ENCODE measurements around the gene RPRML. TPM values are rescaled to one million over a fixed set of nuclear protein-coding genes. Genes with fewer than 3 reads are reported as not detected.
"Not testable (repeated sequence)": the region's sequence is repeated elsewhere in the genome, so short reads cannot be mapped to it uniquely, and the experiment has no call there.

Gene RPRML
- 0.37 TPM for polyA plus RNA-seq (2013, experiment 1 of 2)
- polyA plus RNA-seq (2013, experiment 2 of 2): 0.48 TPM

GRCh38 chr17:46979147-46979863 is at the start of gene RPRML:
TSS of gene RPRML (minus strand) at chr17:46979253. CDS start at chr17:46979007, 246 bp downstream.
- Histone ChIP-seq H3K56ac (ENCODE audit: low read length) (peak within 1 kb of the TSS; percentile 73), H4K8ac (ENCODE audit: low read depth, low read length) (no peak within 1 kb of the TSS), H3K27ac (ENCODE audit: low read depth, low read length) (no peak within 1 kb of the TSS), H3K4me1 (ENCODE audit: control insufficient read depth, low read depth, low read length) (peaks cover 11% of the 10 kb centered on the region), H3K18ac (ENCODE audit: low read length) (no peak within 1 kb of the TSS), H3K27me3 (ENCODE audit: insufficient read depth, low read length, poor library complexity) (peaks cover 11% of the 10 kb centered on the region), H3K4me3 (ENCODE audit: low read length) (no peak within 1 kb of the TSS), H4K5ac (ENCODE audit: low read length) (no peak within 1 kb of the TSS), H3K23ac (ENCODE audit: low read length) (peak within 1 kb of the TSS; percentile 45), H3K79me1 (ENCODE audit: low read length) (no peaks in the 10 kb centered on the region), H2BK5ac (ENCODE audit: low read length) (no peak within 1 kb of the TSS), H3K4ac (ENCODE audit: low read depth, low read length) (no peak within 1 kb of the TSS), H2AK5ac (ENCODE audit: low read length) (no peak within 1 kb of the TSS), H3K4me2 (ENCODE audit: low read length) (peak within 1 kb of the TSS; percentile 66), H3K36me3 (ENCODE audit: control insufficient read depth, insufficient read depth, low read length) (no peaks in the 10 kb centered on the region), H2BK120ac (ENCODE audit: low read depth, low read length) (no peak within 1 kb of the TSS), H3K79me2 (ENCODE audit: control insufficient read depth, insufficient read depth, low read length) (no peaks in the 10 kb centered on the region), H2BK15ac (replicated peaks; ENCODE audit: low read depth) (no peak within 1 kb of the TSS), H3K9ac (ENCODE audit: low read length) (peak within 1 kb of the TSS; percentile 17)
- no CpG with 5 or more reads among the region's 57 CpGs for WGBS (ENCODE audit: extremely low coverage, insufficient coverage, low lambda C conversion rate)
- DNase-seq: peak; percentile 42

- H3K79me2 ChIP-seq (ENCODE audit: control insufficient read depth, insufficient read depth, low read length); H3K4me3 ChIP-seq (ENCODE audit: low read length); H3K27ac ChIP-seq (ENCODE audit: low read depth, low read length); H3K56ac ChIP-seq (ENCODE audit: low read length); H3K9ac ChIP-seq (ENCODE audit: low read length); H4K5ac ChIP-seq (ENCODE audit: low read length); DNase-seq; H3K4me1 ChIP-seq (ENCODE audit: control insufficient read depth, low read depth, low read length); H4K8ac ChIP-seq (ENCODE audit: low read depth, low read length); H3K27me3 ChIP-seq (ENCODE audit: insufficient read depth, low read length, poor library complexity); H3K79me1 ChIP-seq (ENCODE audit: low read length); H3K4me2 ChIP-seq (ENCODE audit: low read length); H3K4ac ChIP-seq (ENCODE audit: low read depth, low read length); H2BK5ac ChIP-seq (ENCODE audit: low read length); H2AK5ac ChIP-seq (ENCODE audit: low read length); H3K18ac ChIP-seq (ENCODE audit: low read length); H3K23ac ChIP-seq (ENCODE audit: low read length); H2BK120ac ChIP-seq (ENCODE audit: low read depth, low read length); H3K36me3 ChIP-seq (ENCODE audit: control insufficient read depth, insufficient read depth, low read length); H2BK15ac ChIP-seq (replicated peaks; ENCODE audit: low read depth): not testable (repeated sequence)
- WGBS (ENCODE audit: extremely low coverage, insufficient coverage, low lambda C conversion rate): no CpG with 5 or more reads among the region's 15 CpGs
Observed at GRCh38 chr17:47016966-47017365, 37.9 kb upstream of the RPRML start.

- Histone ChIP-seq H4K5ac (ENCODE audit: low read length) (no peak overlapping the region), H2BK5ac (ENCODE audit: low read length) (no peak overlapping the region), H2BK120ac (ENCODE audit: low read depth, low read length) (no peak overlapping the region), H3K4me1 (ENCODE audit: control insufficient read depth, low read depth, low read length) (no peaks in the 10 kb centered on the region), H3K4me3 (ENCODE audit: low read length) (no peak overlapping the region), H3K23ac (ENCODE audit: low read length) (no peak overlapping the region), H3K27ac (ENCODE audit: low read depth, low read length) (no peak overlapping the region), H3K27me3 (ENCODE audit: insufficient read depth, low read length, poor library complexity) (no peaks in the 10 kb centered on the region), H2AK5ac (ENCODE audit: low read length) (no peak overlapping the region), H3K4me2 (ENCODE audit: low read length) (no peak overlapping the region), H3K4ac (ENCODE audit: low read depth, low read length) (no peak overlapping the region), H3K9ac (ENCODE audit: low read length) (no peak overlapping the region), H3K79me1 (ENCODE audit: low read length) (no peaks in the 10 kb centered on the region), H3K36me3 (ENCODE audit: control insufficient read depth, insufficient read depth, low read length) (no peaks in the 10 kb centered on the region), H3K18ac (ENCODE audit: low read length) (no peak overlapping the region), H3K56ac (ENCODE audit: low read length) (no peak overlapping the region), H3K79me2 (ENCODE audit: control insufficient read depth, insufficient read depth, low read length) (no peaks in the 10 kb centered on the region), H2BK15ac (replicated peaks; ENCODE audit: low read depth) (no peak overlapping the region), H4K8ac (ENCODE audit: low read depth, low read length) (no peak overlapping the region)
- no peak for DNase-seq
- WGBS (ENCODE audit: extremely low coverage, insufficient coverage, low lambda C conversion rate): no CpG with 5 or more reads among the region's 2 CpGs
Observed at GRCh38 chr17:47013341-47013740, 34.3 kb upstream of the RPRML start.

GRCh38 chr17:47012457-47012856 is 33.4 kb upstream of the RPRML start:
- H3K27ac ChIP-seq (ENCODE audit: low read depth, low read length): no peak overlapping the region
- no peak overlapping the region for H3K18ac ChIP-seq (ENCODE audit: low read length)
- H2BK120ac ChIP-seq (ENCODE audit: low read depth, low read length): no peak overlapping the region
- no peak overlapping the region for H3K4me2 ChIP-seq (ENCODE audit: low read length)
- no peaks in the 10 kb centered on the region for H3K79me2 ChIP-seq (ENCODE audit: control insufficient read depth, insufficient read depth, low read length)
- no peak overlapping the region for H3K4ac ChIP-seq (ENCODE audit: low read depth, low read length)
- no peak overlapping the region for H2BK15ac ChIP-seq (replicated peaks; ENCODE audit: low read depth)
- H3K4me1 ChIP-seq (ENCODE audit: control insufficient read depth, low read depth, low read length): no peaks in the 10 kb centered on the region
- no peak overlapping the region for H3K4me3 ChIP-seq (ENCODE audit: low read length)
- no peak overlapping the region for H3K56ac ChIP-seq (ENCODE audit: low read length)
- no peak overlapping the region for H2AK5ac ChIP-seq (ENCODE audit: low read length)
- H4K8ac ChIP-seq (ENCODE audit: low read depth, low read length): no peak overlapping the region
- H3K23ac ChIP-seq (ENCODE audit: low read length): no peak overlapping the region
- no peak for DNase-seq
- no peaks in the 10 kb centered on the region for H3K36me3 ChIP-seq (ENCODE audit: control insufficient read depth, insufficient read depth, low read length)
- no peak overlapping the region for H2BK5ac ChIP-seq (ENCODE audit: low read length)
- no peak overlapping the region for H3K9ac ChIP-seq (ENCODE audit: low read length)
- H4K5ac ChIP-seq (ENCODE audit: low read length): no peak overlapping the region
- H3K27me3 ChIP-seq (ENCODE audit: insufficient read depth, low read length, poor library complexity): no peaks in the 10 kb centered on the region
- no peaks in the 10 kb centered on the region for H3K79me1 ChIP-seq (ENCODE audit: low read length)

DNA sequence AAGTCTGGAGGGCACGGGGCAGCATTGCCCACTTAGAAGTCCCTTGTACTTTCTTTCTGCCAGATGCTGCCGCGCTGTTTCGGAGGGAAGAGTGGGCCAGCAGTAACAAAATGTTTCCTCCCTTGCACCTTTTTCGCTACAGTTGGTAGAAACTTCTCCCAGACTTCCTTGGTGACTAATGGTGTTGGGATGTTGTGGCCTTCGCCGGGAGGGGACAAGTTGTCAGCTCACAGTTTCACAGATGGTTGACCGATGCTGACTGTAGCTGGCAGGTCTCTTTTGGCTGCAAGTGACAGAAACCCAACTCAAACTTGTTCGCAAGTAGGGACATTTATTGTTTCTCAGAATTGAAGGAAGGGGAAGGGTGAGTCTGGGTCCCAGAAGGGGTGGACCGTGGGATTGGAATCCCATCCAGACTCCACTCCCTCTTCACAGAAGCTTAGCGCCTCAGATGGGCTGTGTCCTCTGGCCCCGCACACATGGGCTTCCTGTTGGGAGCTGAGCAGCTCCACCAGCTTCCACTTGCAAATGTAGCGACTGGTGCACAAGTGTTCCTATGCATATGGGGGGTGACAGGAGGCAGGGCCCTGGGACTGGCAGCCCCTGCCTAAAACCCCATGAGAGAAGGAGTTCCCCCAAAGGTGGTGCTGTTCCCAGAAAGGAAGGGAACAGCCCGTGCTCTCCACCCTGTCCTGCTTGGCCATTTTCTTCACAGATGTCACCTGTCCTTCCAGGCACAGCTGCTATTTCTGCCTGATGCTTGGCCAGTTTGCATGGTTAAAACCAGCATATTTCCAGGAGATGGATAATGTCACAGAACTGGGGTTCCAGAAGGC is 30.9 kb upstream of the RPRML start:
- H3K18ac ChIP-seq (ENCODE audit: low read length): no peak overlapping the region
- WGBS (ENCODE audit: extremely low coverage, insufficient coverage, low lambda C conversion rate): no CpG with 5 or more reads among the region's 14 CpGs
- H4K8ac ChIP-seq (ENCODE audit: low read depth, low read length): no peak overlapping the region
- no peak overlapping the region for H4K5ac ChIP-seq (ENCODE audit: low read length)
- no peaks in the 10 kb centered on the region for H3K79me2 ChIP-seq (ENCODE audit: control insufficient read depth, insufficient read depth, low read length)
- no peaks in the 10 kb centered on the region for H3K36me3 ChIP-seq (ENCODE audit: control insufficient read depth, insufficient read depth, low read length)
- H3K56ac ChIP-seq (ENCODE audit: low read length): no peak overlapping the region
- H3K79me1 ChIP-seq (ENCODE audit: low read length): no peaks in the 10 kb centered on the region
- H3K27ac ChIP-seq (ENCODE audit: low read depth, low read length): no peak overlapping the region
- no peak overlapping the region for H2BK5ac ChIP-seq (ENCODE audit: low read length)
- H2BK15ac ChIP-seq (replicated peaks; ENCODE audit: low read depth): no peak overlapping the region
- H3K4me1 ChIP-seq (ENCODE audit: control insufficient read depth, low read depth, low read length): no peaks in the 10 kb centered on the region
- H3K23ac ChIP-seq (ENCODE audit: low read length): no peak overlapping the region
- H3K9ac ChIP-seq (ENCODE audit: low read length): no peak overlapping the region
- H2AK5ac ChIP-seq (ENCODE audit: low read length): no peak overlapping the region
- no peak overlapping the region for H2BK120ac ChIP-seq (ENCODE audit: low read depth, low read length)
- peak; percentile 13 for DNase-seq
- H3K4me3 ChIP-seq (ENCODE audit: low read length): no peak overlapping the region
- H3K27me3 ChIP-seq (ENCODE audit: insufficient read depth, low read length, poor library complexity): no peaks in the 10 kb centered on the region
- no peak overlapping the region for H3K4ac ChIP-seq (ENCODE audit: low read depth, low read length)
- H3K4me2 ChIP-seq (ENCODE audit: low read length): no peak overlapping the region
